ENCODE results near the gene LYPD3. TPM values are rescaled to one million over a fixed set of nuclear protein-coding genes. Genes with fewer than 3 reads are reported as not detected.

LYPD3 gene
- total RNA-seq, 2 experiments from 2014 or later = 5.2 to 5.3 TPM

- H3K36me3 Mint-ChIP-seq = no peaks in the 10 kb centered on the region
- H3K27me3 Mint-ChIP-seq = no peaks in the 10 kb centered on the region
- H3K4me3 Mint-ChIP-seq = no peak within 1 kb of the TSS
- no peak within 1 kb of the TSS for H3K27ac Mint-ChIP-seq
- H3K4me1 Mint-ChIP-seq = no peaks in the 10 kb centered on the region
- DNase-seq = no peak
- H3K9me3 Mint-ChIP-seq = no peaks in the 10 kb centered on the region
These were observed 50.9 kb downstream of the LYPD3 start, which contains the start of gene TEX101 for GRCh38 chr19:43414554-43414953. TEX101 (plus strand) TSS chr19:43414890; CDS start chr19:43415920, 1,030 bp downstream.

DNA sequence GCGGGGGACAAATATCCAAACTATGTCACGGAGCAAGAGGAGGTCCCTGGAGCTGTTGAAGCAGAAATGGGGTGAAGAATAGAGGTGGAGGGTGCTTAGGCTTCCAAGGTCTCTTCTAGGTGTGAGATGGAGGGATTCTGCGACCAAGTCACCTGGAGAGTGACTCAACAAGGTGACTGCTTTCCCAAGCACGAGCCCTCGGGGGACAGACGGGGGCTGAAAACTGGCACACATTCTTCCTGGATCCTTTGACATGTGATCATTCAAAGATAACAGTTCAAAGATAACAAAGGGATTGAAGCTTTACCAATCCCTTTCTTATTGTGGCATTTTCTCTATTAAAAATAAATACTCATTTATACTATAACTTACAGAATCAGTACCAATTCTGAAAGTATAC, 53.0 kb downstream of the LYPD3 start:
- Mint-ChIP-seq H3K4me3 (no peak overlapping the region), H3K27me3 (no peaks in the 10 kb centered on the region), H3K36me3 (no peaks in the 10 kb centered on the region), H3K9me3 (no peaks in the 10 kb centered on the region), H3K4me1 (no peaks in the 10 kb centered on the region), H3K27ac (no peak overlapping the region)
- no peak for DNase-seq

Other genes starting within 250 kb of the LYPD3 start
- gene PSG9, start 196.1 kb downstream of the LYPD3 start, total RNA-seq = not detected
- not detected for gene CD177, start 111.9 kb downstream of the LYPD3 start, total RNA-seq
- not detected for gene TEX101, start 50.7 kb downstream of the LYPD3 start, total RNA-seq
- 10 to 100 TPM; 12.7 to 13.1 TPM for gene PHLDB3, start 39.1 kb upstream of the LYPD3 start, total RNA-seq
- 10 to 100 TPM; 41.5 to 44.8 TPM for gene ETHE1, start 61.6 kb upstream of the LYPD3 start, total RNA-seq
- gene ZNF575, start 67.6 kb upstream of the LYPD3 start, total RNA-seq = 1 to 10 TPM; 2.0 to 2.2 TPM
- gene XRCC1, start 109.9 kb upstream of the LYPD3 start, total RNA-seq = 10 to 100 TPM; 35.4 to 36.8 TPM
- gene PINLYP, start 110.2 kb upstream of the LYPD3 start, total RNA-seq = 10 to 100 TPM; 14.3 to 16.8 TPM
- gene IRGQ, start 130.5 kb upstream of the LYPD3 start, total RNA-seq = 10 to 100 TPM; 19.8 to 24.6 TPM
- 10 to 100 TPM; 11.7 to 14.9 TPM for gene ZNF576, start 131.0 kb upstream of the LYPD3 start, total RNA-seq
- gene SRRM5, start 146.5 kb upstream of the LYPD3 start, total RNA-seq = under 1 TPM; 0.54 to 0.60 TPM
- gene ZNF428, start 154.0 kb upstream of the LYPD3 start, total RNA-seq = 10 to 100 TPM; 16.8 to 19.7 TPM
- under 1 TPM; 0.26 to 0.29 TPM for gene CADM4, start 174.2 kb upstream of the LYPD3 start, total RNA-seq
- gene PLAUR, start 204.6 kb upstream of the LYPD3 start, total RNA-seq = 1 to 10 TPM; 6.5 to 7.6 TPM

Data from activated naive CD8-positive, alpha-beta T cell treated with anti-CD3 and anti-CD28 coated beads for 36 hours (primary cell).